K562 (cell line): ENCODE results near the gene KATNAL1. TPM values are rescaled to one million over a fixed set of nuclear protein-coding genes. Genes with fewer than 3 reads are reported as not detected.
"Not testable (repeated sequence)": the region's sequence is repeated elsewhere in the genome, so short reads cannot be mapped to it uniquely, and the experiment has no call there.

Experiments used
- ATAC-seq: fragments of 200-7000 bp; cut with Tn5 transposase; 3 replicates; pipeline ENCODE4 v1.9.1; 2020; ENCODE audit warnings: moderate library complexity
- BruUV-seq: library from RNA; stranded (reverse); fragments of 400-500 nt; replicated peaks from 2 replicates; lab custom pipeline; 2021; lab: Mats Ljungman, UMichigan
- CTCF ChIA-PET: fragments of 300-600 bp; formaldehyde crosslinking; extraction: SDS; loops from one replicate; lab custom pipeline; 2021; ENCODE audit warnings: low intra/inter-chr PET ratio; lab: Yijun Ruan, JAX
- POLR2A ChIA-PET: fragments of 300-600, 350-650 bp; sonication (Branson Sonifier 250); formaldehyde crosslinking; extraction: SDS; loops from one replicate; lab custom pipeline; 2021; ENCODE audit warnings: antibody characterized with exemption, inconsistent platforms; lab: Yijun Ruan, JAX
- DNase-seq, 4 experiments: peaks; one replicate each; pipeline versions ENCODE4 v3.0.0 to v3.0.0-alpha.2; 2011 to 2018; ENCODE audit warnings: low spot score in 3 of 4, mixed read lengths in 3 of 4; ENCODE audit errors: extremely low read depth in 1 of 4
- FAIRE-seq: peaks from 2 replicates; lab custom pipeline; 2011; peaks lifted over from hg19 to GRCh38; lab: Jason Lieb, UNC
- H2AFZ ChIP-seq: 2 replicates; pipeline ENCODE4 v1.6.0; 2011; ENCODE audit warnings: low read depth, low read length, control low read depth, inconsistent platforms
- H3K27ac ChIP-seq: fragments of 200-600 bp; 3 replicates; pipeline ENCODE4 v1.8.0; 2011; ENCODE audit warnings: low read depth, mild to moderate bottlenecking, control low read depth, inconsistent platforms, low read length, moderate library complexity, mixed read lengths; ENCODE audit errors: extremely low read depth
- H3K27me3 ChIP-seq, 2 experiments: fragments of 300-600 bp in 1 of 2; 2 replicates in 1 of 2; 3 replicates in 1 of 2; pipeline versions ENCODE4 v1.6.0 to v1.8.0; 2011; ENCODE audit warnings: inconsistent platforms in 2 of 2, low read length in 2 of 2, mild to moderate bottlenecking in 1 of 2, mixed read lengths in 1 of 2, moderate library complexity in 1 of 2; ENCODE audit not compliant: control insufficient read depth in 2 of 2, insufficient read depth in 2 of 2
- H3K36me3 ChIP-seq: fragments of 300-600 bp; 3 replicates; pipeline ENCODE4 v1.8.0; 2011; ENCODE audit warnings: mild to moderate bottlenecking, low read length, inconsistent platforms; ENCODE audit not compliant: control insufficient read depth, insufficient read depth
- H3K4me1 ChIP-seq, 2 experiments: fragments of 200-600 bp in 1 of 2; replicated peaks in 1 of 2; 2 replicates in 1 of 2; 3 replicates in 1 of 2; pipeline versions ENCODE4 v1.5.1 to v1.8.0; 2011; ENCODE audit warnings: inconsistent platforms in 2 of 2, low read length in 2 of 2, mild to moderate bottlenecking in 1 of 2, mixed read lengths in 1 of 2, moderate library complexity in 1 of 2; ENCODE audit not compliant: control insufficient read depth in 2 of 2, insufficient read depth in 2 of 2
- H3K4me2 ChIP-seq: 2 replicates; pipeline ENCODE4 v1.6.1; 2011; ENCODE audit warnings: low read length, control low read depth, inconsistent platforms, mixed read lengths; ENCODE audit not compliant: insufficient read depth
- H3K4me3 ChIP-seq: fragments of 200-600 bp; sonication (generic), shearing (Covaris generic); 2 replicates; pipeline ENCODE4 v1.5.1; 2016; ENCODE audit warnings: control low read depth, inconsistent platforms
- H3K79me2 ChIP-seq: fragments of 200-600 bp; 3 replicates; pipeline ENCODE4 v1.8.0; 2011; ENCODE audit warnings: low read length, inconsistent platforms; ENCODE audit not compliant: control insufficient read depth, insufficient read depth
- H3K9ac ChIP-seq, 2 experiments: 2 replicates each; pipeline versions ENCODE4 v1.6.0 to v1.6.1; 2011; ENCODE audit warnings: low read depth in 2 of 2, low read length in 2 of 2, control low read depth in 1 of 2, inconsistent platforms in 1 of 2, mild to moderate bottlenecking in 1 of 2, mixed read lengths in 1 of 2; ENCODE audit not compliant: insufficient read depth in 1 of 2
- H3K9me1 ChIP-seq: one replicate; pipeline ENCODE4 v1.6.0; 2011; ENCODE audit warnings: inconsistent platforms, mild to moderate bottlenecking, low read length, moderate library complexity; ENCODE audit not compliant: control insufficient read depth, insufficient read depth
- H3K9me3 ChIP-seq: replicated peaks from 2 replicates; pipeline ENCODE4 v1.5.1; 2011; ENCODE audit warnings: low read depth, low read length, inconsistent platforms; ENCODE audit not compliant: control insufficient read depth, insufficient read depth
- H4K20me1 ChIP-seq: replicated peaks from 2 replicates; pipeline ENCODE4 v1.6.1; 2011; ENCODE audit warnings: low read length, inconsistent platforms, mixed read lengths; ENCODE audit not compliant: control insufficient read depth, insufficient read depth
- HDAC6 ChIP-seq: IDR thresholded peaks from 2 replicates; pipeline ENCODE4 v1.6.1; 2012; ENCODE audit warnings: low read depth, mild to moderate bottlenecking, control low read depth, inconsistent platforms, low read length, moderate library complexity
- HDGF ChIP-seq: fragments of 450-650 bp; IDR thresholded peaks from 2 replicates; pipeline ENCODE4 v1.6.1; 2016
- WGBS: fragments of 100-300 bp; shearing (Covaris generic); methylation state at CpG from one replicate; pipeline ENCODE4 v1.1.6; 2016; ENCODE audit warnings: low coverage, mixed read lengths; ENCODE audit not compliant: insufficient coverage; ENCODE audit errors: missing lambda C conversion rate; 5-methylcytosine and 5-hydroxymethylcytosine counted together
- in situ Hi-C: fragments of 300-500 bp; cut with MboI; formaldehyde crosslinking; loops from 4 replicates; pipeline ENCODE4 v1.15.0; 2018; ENCODE audit warnings: inconsistent platforms, mixed read lengths
- intact Hi-C: fragments of 100-400 bp; cut with micrococcal nuclease; formaldehyde crosslinking; loops from 2 replicates; pipeline ENCODE4 v1.14.2; 2022
- polyA plus RNA-seq, 8 experiments: library from polyadenylated mRNA; depleted of rRNA in 4 of 8; stranded (reverse) in 5 of 8; unstranded in 3 of 8; fragments of >200 nt; fragmentation: Nextera tagmentation in 2 of 8; fragmentation: Illumina TruSeq in 1 of 8; extraction: Ambion mirVana in 2 of 8; extraction: Trizol in 1 of 8; gene quantifications; 2 replicates each; pipeline versions ENCODE4 v1.2.1 to v1.2.3, GENCODE V29; 2011 to 2014; ENCODE audit warnings: inconsistent platforms in 1 of 8, missing spikeins in 1 of 8
- total RNA-seq, 7 experiments: library from RNA; depleted of rRNA in 6 of 7; stranded (reverse); fragments of >200 nt in 6 of 7; fragmentation: Illumina TruSeq in 2 of 7; extraction: Trizol in 2 of 7; gene quantifications; 2 replicates each; pipeline versions ENCODE4 v1.2.1 to v1.2.3, GENCODE V29; 2011 to 2021; ENCODE audit warnings: low replicate concordance in 1 of 7

Gene KATNAL1
- total and polyA plus RNA-seq, 9 of the 15 experiments (the other 6 are each of a cell fraction or from before 2014, with no cell fraction given), result 2.5 to 8.2 (median 5.5) TPM

DNA sequence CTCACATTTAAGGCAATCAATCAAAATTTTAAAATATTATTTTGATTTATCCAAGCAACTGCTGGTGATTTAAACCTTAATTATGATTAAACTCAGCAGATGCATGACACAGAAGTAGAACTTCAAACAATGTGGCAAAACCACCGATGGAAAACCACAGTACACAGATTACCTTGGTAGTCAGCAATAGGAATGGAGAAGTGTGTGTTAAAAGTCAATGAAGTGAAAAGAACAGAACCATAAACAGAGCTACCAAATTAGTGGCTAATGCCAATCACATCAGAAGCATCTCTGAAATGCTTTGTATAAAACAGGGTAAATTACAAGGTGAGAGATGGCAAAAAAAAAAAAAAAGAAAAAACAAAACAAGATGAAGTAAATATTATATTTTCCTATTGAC lies 31.2 kb downstream of the KATNAL1 start:
- ChIA-PET CTCF (no interaction called here), POLR2A (no interaction called here)
- DNase-seq (no peak), ATAC-seq (no peak), FAIRE-seq (no peak)
- Histone ChIP-seq H3K9ac (no peak overlapping the region), H3K79me2 (no peaks in the 10 kb centered on the region), H3K27ac (no peak overlapping the region), H3K36me3 (peaks cover 22% of the 10 kb centered on the region; the same call in 1 of the 3 replicates), H2AFZ (no peak overlapping the region), H3K4me3 (no peak overlapping the region), H3K4me2 (no peak overlapping the region), H3K4me1 (no peaks in the 10 kb centered on the region; a peak in 1 of 5 replicates), H3K27me3 (no peaks in the 10 kb centered on the region), H4K20me1 (no peaks in the 10 kb centered on the region), H3K9me3 (peaks cover 4% of the 10 kb centered on the region; the same call in 1 of the 2 replicates), H3K9me1 (no peaks in the 10 kb centered on the region)
- 91% methylated on average over 1 of the region's 1 CpG for WGBS
- no TSS peak for BruUV-seq
- in situ Hi-C loops (no loop called here), intact Hi-C loops (no loop called here)
- no peak for TF ChIP-seq HDGF

DNA sequence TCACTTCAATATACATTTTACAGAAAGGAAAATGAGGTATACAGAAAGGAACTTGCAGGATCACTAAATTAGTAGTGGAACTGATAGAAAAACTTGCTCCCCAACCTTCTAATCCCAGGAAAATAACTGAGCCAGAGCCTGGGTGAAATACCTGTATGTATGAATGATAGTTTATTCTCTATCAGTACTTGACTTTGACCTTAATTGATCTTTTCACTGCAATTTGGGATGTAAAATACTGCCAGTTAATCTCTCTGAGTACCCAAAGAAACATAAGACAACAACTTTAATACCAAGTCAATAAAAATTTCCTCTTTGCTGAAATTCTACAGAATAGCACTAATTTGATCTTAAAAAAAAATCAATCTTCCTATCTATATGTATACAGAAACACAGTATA lies 33.3 kb downstream of the KATNAL1 start:
- no peak overlapping the region for H3K27ac ChIP-seq
- H4K20me1 ChIP-seq, result no peaks in the 10 kb centered on the region
- H3K36me3 ChIP-seq, result peaks cover 14% of the 10 kb centered on the region; the same call in 1 of the 3 replicates
- CTCF ChIA-PET, result no interaction called here
- in situ Hi-C loops (no loop called here), intact Hi-C loops (no loop called here)
- DNase-seq (no peak), ATAC-seq (no peak), FAIRE-seq (no peak)
- no peaks in the 10 kb centered on the region; a peak in 1 of 5 replicates for H3K4me1 ChIP-seq
- H2AFZ ChIP-seq, result no peak overlapping the region
- H3K4me2 ChIP-seq, result no peak overlapping the region
- H3K9me1 ChIP-seq, result no peaks in the 10 kb centered on the region
- no peak for TF ChIP-seq HDAC6
- peaks cover 4% of the 10 kb centered on the region; the same call in 1 of the 2 replicates for H3K9me3 ChIP-seq
- POLR2A ChIA-PET, result no interaction called here
- no peak overlapping the region for H3K4me3 ChIP-seq
- BruUV-seq, result no TSS peak
- H3K79me2 ChIP-seq, result no peaks in the 10 kb centered on the region
- no peaks in the 10 kb centered on the region for H3K27me3 ChIP-seq
- no peak overlapping the region for H3K9ac ChIP-seq

DNA sequence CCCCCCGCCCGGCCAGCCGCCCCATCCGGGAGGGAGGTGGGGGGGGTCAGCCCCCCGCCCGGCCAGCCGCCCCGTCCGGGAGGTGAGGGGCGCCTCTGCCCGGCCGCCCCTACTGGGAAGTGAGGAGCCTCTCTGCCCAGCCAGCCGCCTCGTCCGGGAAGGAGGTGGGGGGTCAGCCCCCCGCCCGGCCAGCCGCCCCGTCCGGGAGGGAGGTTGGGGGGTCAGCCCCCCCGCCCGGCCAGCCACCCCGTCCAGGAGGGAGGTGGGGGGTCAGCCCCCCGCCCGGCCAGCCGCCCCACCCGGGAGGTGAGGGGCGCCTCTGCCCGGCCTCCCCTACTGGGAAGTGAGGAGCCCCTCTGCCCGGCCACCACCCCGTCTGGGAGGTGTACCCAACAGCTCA lies 37.3 kb downstream of the KATNAL1 start:
- H3K4me2 ChIP-seq, ATAC-seq, H3K79me2 ChIP-seq, H3K27me3 ChIP-seq, H3K9ac ChIP-seq, CTCF ChIA-PET, H3K4me1 ChIP-seq, H4K20me1 ChIP-seq, H3K36me3 ChIP-seq, FAIRE-seq, POLR2A ChIA-PET, H2AFZ ChIP-seq, H3K27ac ChIP-seq, DNase-seq, intact Hi-C loops, in situ Hi-C loops, H3K9me1 ChIP-seq, H3K4me3 ChIP-seq, BruUV-seq, H3K9me3 ChIP-seq: not testable (repeated sequence)
- WGBS, result no CpG with 5 or more reads among the region's 31 CpGs
